Measurements from ENCODE around the gene C3orf22.
"Not testable (repeated sequence)": the region's sequence is repeated elsewhere in the genome, so short reads cannot be mapped to it uniquely, and the experiment has no call there.

C3orf22 gene

DNA sequence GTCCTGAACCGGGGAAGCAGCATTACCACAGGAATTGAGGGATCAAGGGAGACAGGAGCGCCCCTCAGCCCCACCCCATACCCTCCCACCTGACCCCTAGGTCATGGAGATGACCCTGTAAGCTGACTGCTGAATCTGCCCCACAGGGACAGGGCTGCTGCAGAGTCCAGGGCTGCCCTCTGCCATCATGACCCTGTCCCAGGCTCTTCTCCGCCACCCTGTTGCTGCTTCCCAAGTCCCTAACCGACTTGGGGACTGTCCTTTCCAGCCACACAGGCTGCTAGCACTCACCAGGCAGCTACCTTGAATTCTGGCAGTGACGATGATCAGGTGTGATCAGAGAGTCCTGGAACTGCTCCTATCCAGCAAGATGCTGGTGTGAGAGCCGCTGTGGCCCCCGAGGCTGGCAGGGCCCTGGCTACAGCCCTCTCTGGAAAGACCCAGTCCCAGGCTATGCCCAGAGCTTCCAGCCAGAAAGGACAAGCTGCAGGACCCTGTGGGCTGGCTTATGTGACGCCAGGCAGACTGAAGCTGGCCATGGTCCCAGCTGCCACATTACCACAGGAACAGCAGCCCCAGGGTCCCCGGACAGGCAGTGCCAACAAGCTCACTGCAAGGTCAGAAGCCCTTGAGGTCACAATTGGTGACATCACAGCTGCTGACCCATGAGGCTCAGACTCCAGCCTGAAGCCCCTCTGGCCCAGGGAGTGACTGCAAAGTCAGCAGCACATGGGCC lies at the start of gene C3orf22:
Gene C3orf22 (minus strand): TSS at position 597 of the 736 bp plus-strand sequence. CDS start 5,542 bp downstream, outside the sequence.
- no peak for DNase-seq

GRCh38 chr3:126607214-126607908 lies 48.6 kb upstream of the C3orf22 start:
- DNase-seq, result no peak

DNA sequence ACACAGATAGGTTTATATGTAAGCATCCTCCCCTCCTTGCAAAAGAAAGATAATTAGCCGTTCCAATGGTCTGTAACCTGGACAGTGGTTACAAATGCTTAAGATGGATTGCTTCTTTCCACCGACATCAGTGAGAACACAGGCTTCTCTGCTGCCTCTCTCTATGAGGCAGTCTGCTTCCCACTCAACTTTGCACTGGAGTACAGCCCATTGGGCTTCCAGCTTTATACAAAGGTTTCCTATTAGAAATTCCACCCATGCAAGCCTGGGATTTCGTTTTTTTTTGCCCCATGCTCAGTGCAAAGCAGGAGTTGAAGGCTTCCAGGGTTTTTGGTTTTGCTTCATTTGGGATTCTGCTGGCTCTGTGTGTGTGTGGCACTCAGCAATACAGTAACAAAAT lies 47.3 kb upstream of the C3orf22 start:
- DNase-seq, result peak; percentile 50

GRCh38 chr3:126604691-126605090 lies 46.0 kb upstream of the C3orf22 start:
- DNase-seq, result no peak

GRCh38 chr3:126599101-126599500 lies 40.4 kb upstream of the C3orf22 start:
- DNase-seq, result no peak

GRCh38 chr3:126595479-126595878 lies 36.7 kb upstream of the C3orf22 start:
- DNase-seq, result not testable (repeated sequence)

GRCh38 chr3:126591515-126591914 lies 32.8 kb upstream of the C3orf22 start:
- DNase-seq, result not testable (repeated sequence)

GRCh38 chr3:126582311-126582710 lies 23.6 kb upstream of the C3orf22 start:
- DNase-seq, result no peak

- DNase-seq, result no peak
These were observed 22.8 kb upstream of the C3orf22 start for GRCh38 chr3:126581569-126581968.

GRCh38 chr3:126580746-126581145 lies 22.0 kb upstream of the C3orf22 start:
- no peak for DNase-seq

DNA sequence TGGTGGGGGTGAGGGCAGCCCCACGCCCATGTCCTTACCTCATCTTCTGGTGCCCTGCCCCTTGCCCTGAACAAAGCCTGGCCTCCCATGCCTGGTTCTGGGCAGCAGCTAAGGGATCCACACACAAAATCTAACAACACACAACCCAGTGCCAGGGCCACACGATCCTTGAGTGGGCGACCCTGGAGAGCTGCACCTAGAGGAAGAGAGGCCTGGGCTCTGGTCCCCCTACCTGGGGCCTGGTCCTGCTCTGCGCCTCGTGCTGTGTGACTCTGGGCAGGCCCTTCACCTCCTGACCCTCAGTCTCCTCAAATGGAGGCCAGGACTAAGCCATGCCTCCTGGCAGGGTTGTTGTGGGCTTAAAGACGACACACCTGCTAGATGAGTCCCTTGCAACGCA lies 20.0 kb upstream of the C3orf22 start:
- no peak for DNase-seq

GRCh38 chr3:126577261-126577660 lies 18.5 kb upstream of the C3orf22 start:
- DNase-seq, result no peak

DNA sequence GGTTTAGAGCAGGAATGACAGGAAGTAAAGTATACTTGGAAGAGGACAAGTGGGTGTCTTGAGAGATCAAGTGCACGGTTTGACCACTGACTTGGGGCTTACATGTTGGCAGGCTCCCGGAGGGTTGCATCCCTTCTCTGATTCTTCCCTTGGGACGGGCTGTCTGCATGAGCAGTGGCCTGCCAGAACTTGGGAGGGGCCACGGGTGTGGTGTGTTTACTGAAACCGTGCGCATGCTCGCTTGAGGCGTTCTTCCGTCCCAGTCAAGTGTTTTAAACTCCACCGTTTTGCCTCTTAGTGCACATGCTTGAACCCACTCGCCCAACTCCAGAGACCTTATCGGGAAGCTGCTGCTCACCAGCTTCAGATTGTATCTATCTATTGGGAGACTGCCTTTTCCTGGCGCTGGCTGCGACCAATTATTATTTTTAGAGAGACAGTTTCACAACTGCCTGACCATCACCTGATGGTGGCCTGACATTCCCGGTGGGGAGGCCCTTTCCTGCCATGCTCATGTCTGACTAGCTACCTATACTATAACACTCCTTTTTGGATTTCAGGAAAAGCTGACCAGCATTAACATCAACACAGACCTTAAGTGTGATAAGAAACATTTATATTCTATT lies 14.9 kb upstream of the C3orf22 start:
- no peak for DNase-seq

GRCh38 chr3:126571078-126571477 lies 12.3 kb upstream of the C3orf22 start:
- no peak for DNase-seq

GRCh38 chr3:126570103-126570541 lies 11.4 kb upstream of the C3orf22 start:
- no peak for DNase-seq

- no peak for DNase-seq
These were observed 10.8 kb upstream of the C3orf22 start for GRCh38 chr3:126569390-126569975.

DNA sequence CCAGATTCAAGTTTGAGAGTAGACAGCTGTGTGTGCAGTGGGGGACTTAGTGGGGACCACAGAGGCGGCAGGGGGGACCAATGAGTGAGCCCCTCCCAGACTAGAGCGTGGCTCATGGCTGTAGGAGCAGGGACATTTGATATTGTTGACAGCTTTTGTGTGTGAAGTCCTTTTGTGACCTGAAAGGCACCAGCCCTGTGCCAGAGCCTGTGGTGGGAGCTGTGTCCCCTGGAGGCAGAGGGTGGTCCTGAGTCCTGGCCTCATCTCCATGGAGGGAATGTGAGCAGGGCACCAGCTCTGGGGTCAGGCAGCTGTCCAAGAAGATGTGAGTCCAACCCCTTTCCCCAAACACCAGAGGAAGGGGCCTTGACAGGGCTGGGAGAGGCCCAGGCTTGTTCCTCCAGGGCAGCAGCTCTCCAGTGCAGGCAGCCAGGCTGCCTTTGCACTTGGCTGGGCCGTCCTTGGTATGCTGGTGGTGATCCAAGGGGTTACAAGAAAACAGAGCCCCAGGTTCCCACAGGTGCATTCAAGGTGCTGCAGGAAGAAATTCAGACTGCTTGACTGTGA lies 10.1 kb upstream of the C3orf22 start:
- no peak for DNase-seq

GRCh38 chr3:126567696-126568438 lies 9.1 kb upstream of the C3orf22 start:
- DNase-seq, result no peak

- DNase-seq, result no peak
These were observed 4.1 kb upstream of the C3orf22 start for GRCh38 chr3:126562737-126563276.

- no peak for DNase-seq
These were observed 971 bp downstream of the C3orf22 start for GRCh38 chr3:126557761-126558160.

GRCh38 chr3:126557415-126557745 lies 1.4 kb downstream of the C3orf22 start:
- DNase-seq, result no peak
